Kidney (tissue), 14 donors: ENCODE results near the gene RAB3C. TPM values are rescaled to one million over a fixed set of nuclear protein-coding genes. Genes with fewer than 3 reads are reported as not detected.

ENCODE experiments used
- DNase-seq, 5 donors: peaks; one replicate each; pipeline ENCODE4 v3.0.0-alpha.2; 2013 to 2020
- FAIRE-seq: peaks from 2 replicates; lab custom pipeline; 2012; peaks lifted over from hg19 to GRCh38; lab: Jason Lieb, UNC
- H3K27ac ChIP-seq, 2 donors: one replicate each; pipeline ENCODE4 v1.7.0; 2013; ENCODE audit warnings: low read depth in 2 of 2, low read length in 2 of 2, inconsistent platforms in 1 of 2
- H3K27me3 ChIP-seq: one replicate; pipeline ENCODE4 v1.7.1; 2013; ENCODE audit warnings: low read length, inconsistent platforms; ENCODE audit not compliant: control insufficient read depth, insufficient read depth
- H3K36me3 ChIP-seq, 3 donors: one replicate each; pipeline versions ENCODE4 v1.7.0 to v1.7.1; 2013; ENCODE audit warnings: low read length in 3 of 3, control low read depth in 1 of 3, inconsistent platforms in 1 of 3; ENCODE audit not compliant: insufficient read depth in 3 of 3, control insufficient read depth in 2 of 3
- H3K4me1 ChIP-seq, 3 donors: one replicate each; pipeline versions ENCODE4 v1.7.0 to v1.7.1; 2013; ENCODE audit warnings: low read length in 3 of 3, inconsistent platforms in 1 of 3, low read depth in 1 of 3; ENCODE audit not compliant: control insufficient read depth in 2 of 3, insufficient read depth in 2 of 3
- H3K4me3 ChIP-seq, 3 donors: one replicate each; pipeline versions ENCODE4 v1.7.0 to v1.8.1; 2013; ENCODE audit warnings: low read length in 3 of 3, control low read depth in 1 of 3, inconsistent platforms in 1 of 3
- H3K9ac ChIP-seq, 3 donors: one replicate each; pipeline versions ENCODE4 v1.7.0 to v1.7.1; 2013; ENCODE audit warnings: low read length in 3 of 3, control low read depth in 1 of 3, inconsistent platforms in 1 of 3
- H3K9me3 ChIP-seq, 3 donors: one replicate each; pipeline versions ENCODE4 v1.7.0 to v1.7.1; 2013; ENCODE audit warnings: low read length in 3 of 3, control low read depth in 1 of 3, inconsistent platforms in 1 of 3; ENCODE audit not compliant: control insufficient read depth in 2 of 3, insufficient read depth in 1 of 3
- CTCF ChIP-seq: IDR thresholded peaks from 3 replicates; pipeline ENCODE4 v1.5.1; 2012; ENCODE audit warnings: mild to moderate bottlenecking, moderate library complexity, borderline replicate concordance; ENCODE audit not compliant: insufficient read depth; ENCODE audit errors: extremely low read depth
- intact Hi-C: fragments of 100-400 bp; cut with DNase I; formaldehyde crosslinking; loops from one replicate; pipeline ENCODE4 v1.11.1; 2022
- polyA plus RNA-seq: library from polyadenylated mRNA; stranded (reverse); fragments of 350-450 nt; fragmentation: Illumina TruSeq; extraction: RNeasy Lipid Tissue Mini Kit (QIAGEN cat#74804); gene quantifications from one replicate; pipeline ENCODE4 v1.2.3, GENCODE V29; 2014; ENCODE audit warnings: low read depth, low replicate concordance; ENCODE audit not compliant: insufficient read depth
- total RNA-seq: library from RNA; stranded (reverse); fragmentation: NEBNext Ultra II Directional; extraction: Animal tissue kit (Norgen Biotek cat#: 25700); gene quantifications from one replicate; pipeline ENCODE4 v1.2.1, GENCODE V29; 2021
- donor health status: control.
- donor health status: control.
- donor health status: control.
- donor health status: control.
- donor health status: control.
- donor health status: DM: yes; HTN: yes; CAD: no.
- donor health status: Normal renal cell carcinoma (clear cell type).

Gene RAB3C
- total and polyA plus RNA-seq, 2 donors from 2014 or later = 3.7 TPM; not detected in 1

- no peaks in the 10 kb centered on the region for H3K4me1 ChIP-seq
- DNase-seq = peak in 1 of 5 donors; percentile 25
- no peaks in the 10 kb centered on the region for H3K9me3 ChIP-seq
- H3K9ac ChIP-seq = no peak overlapping the region
- no peaks in the 10 kb centered on the region for H3K27me3 ChIP-seq
- no peak for TF ChIP-seq CTCF
- H3K27ac ChIP-seq = no peak overlapping the region
- H3K36me3 ChIP-seq = no peaks in the 10 kb centered on the region
- intact Hi-C loops = no loop called here
- H3K4me3 ChIP-seq = no peak overlapping the region
- FAIRE-seq = no peak
Observed at GRCh38 chr5:58670582-58670981, 87.7 kb downstream of the RAB3C start.

GRCh38 chr5:58671155-58671554, 88.3 kb downstream of the RAB3C start:
- Histone ChIP-seq H3K4me3 (no peak overlapping the region), H3K4me1 (no peaks in the 10 kb centered on the region), H3K36me3 (no peaks in the 10 kb centered on the region), H3K9me3 (no peaks in the 10 kb centered on the region), H3K27me3 (no peaks in the 10 kb centered on the region), H3K27ac (no peak overlapping the region), H3K9ac (no peak overlapping the region)
- no peak for TF ChIP-seq CTCF
- intact Hi-C loops = no loop called here
- FAIRE-seq (no peak), DNase-seq (no peak)

- Histone ChIP-seq H3K27ac (no peak overlapping the region), H3K4me1 (no peaks in the 10 kb centered on the region), H3K4me3 (no peak overlapping the region), H3K36me3 (no peaks in the 10 kb centered on the region), H3K9me3 (no peaks in the 10 kb centered on the region), H3K27me3 (no peaks in the 10 kb centered on the region), H3K9ac (no peak overlapping the region)
- intact Hi-C loops = no loop called here
- no peak for TF ChIP-seq CTCF
- FAIRE-seq (no peak), DNase-seq (no peak)
Observed at GRCh38 chr5:58672521-58672920, 89.6 kb downstream of the RAB3C start.

GRCh38 chr5:58674070-58674469, 91.2 kb downstream of the RAB3C start:
- H3K27ac ChIP-seq = no peak overlapping the region
- DNase-seq = no peak
- H3K4me1 ChIP-seq = no peaks in the 10 kb centered on the region
- FAIRE-seq = no peak
- H3K9ac ChIP-seq = no peak overlapping the region
- H3K27me3 ChIP-seq = no peaks in the 10 kb centered on the region
- no peak for TF ChIP-seq CTCF
- H3K36me3 ChIP-seq = no peaks in the 10 kb centered on the region
- no peaks in the 10 kb centered on the region for H3K9me3 ChIP-seq
- H3K4me3 ChIP-seq = no peak overlapping the region
- intact Hi-C loops = no loop called here
